ENCODE results near the gene CSTPP1.
"Not testable (repeated sequence)": the region's sequence is repeated elsewhere in the genome, so short reads cannot be mapped to it uniquely, and the experiment has no call there.

Gene CSTPP1

GRCh38 chr11:47052576-47052975, 116.0 kb downstream of the CSTPP1 start:
- no peak for DNase-seq

- no peak for DNase-seq
These were observed 119.0 kb downstream of the CSTPP1 start for GRCh38 chr11:47055534-47055933.

- DNase-seq = no peak
These were observed 119.8 kb downstream of the CSTPP1 start for GRCh38 chr11:47056261-47056915.

- no peak for DNase-seq
These were observed 120.8 kb downstream of the CSTPP1 start for GRCh38 chr11:47057365-47057764.

- DNase-seq = no peak
These were observed 124.2 kb downstream of the CSTPP1 start for GRCh38 chr11:47060807-47061206.

GRCh38 chr11:47061429-47062178, 125.0 kb downstream of the CSTPP1 start:
- DNase-seq = no peak

GRCh38 chr11:47062736-47063135, 126.2 kb downstream of the CSTPP1 start:
- DNase-seq = no peak

GRCh38 chr11:47067401-47067800, 130.8 kb downstream of the CSTPP1 start:
- no peak for DNase-seq

GRCh38 chr11:47070769-47071168, 134.2 kb downstream of the CSTPP1 start:
- no peak for DNase-seq

GRCh38 chr11:47071341-47071740, 134.8 kb downstream of the CSTPP1 start:
- DNase-seq = no peak

GRCh38 chr11:47071791-47072261, 135.3 kb downstream of the CSTPP1 start:
- no peak for DNase-seq

GRCh38 chr11:47078751-47079521, 142.4 kb downstream of the CSTPP1 start:
- DNase-seq = no peak

- not testable (repeated sequence) for DNase-seq
These were observed 144.2 kb downstream of the CSTPP1 start for GRCh38 chr11:47080775-47081174.

GRCh38 chr11:47083913-47084312, 147.4 kb downstream of the CSTPP1 start:
- DNase-seq = no peak

GRCh38 chr11:47087801-47088200, 151.2 kb downstream of the CSTPP1 start:
- no peak for DNase-seq

GRCh38 chr11:47093541-47093940, 157.0 kb downstream of the CSTPP1 start:
- DNase-seq = no peak

- DNase-seq = not testable (repeated sequence)
These were observed 160.3 kb downstream of the CSTPP1 start for GRCh38 chr11:47096871-47097270.

GRCh38 chr11:47098223-47098622, 161.7 kb downstream of the CSTPP1 start:
- DNase-seq = not testable (repeated sequence)

- DNase-seq = no peak
These were observed 162.8 kb downstream of the CSTPP1 start for GRCh38 chr11:47099214-47099917.

GRCh38 chr11:47099918-47100315, 163.4 kb downstream of the CSTPP1 start:
- DNase-seq = no peak

- no peak for DNase-seq
These were observed 164.8 kb downstream of the CSTPP1 start for GRCh38 chr11:47101406-47101805.

- no peak for DNase-seq
These were observed 167.8 kb downstream of the CSTPP1 start for GRCh38 chr11:47104261-47104950.
